Pancreas (tissue), 10 donors: Measurements from ENCODE around the gene FRZB. TPM values are rescaled to one million over a fixed set of nuclear protein-coding genes. Genes with fewer than 3 reads are reported as not detected.

ENCODE experiments used
- ATAC-seq, 4 donors: fragments of 200-7000 bp; cut with Tn5 transposase; one replicate each; pipeline versions ENCODE4 v1.8.0 to v1.9.1; 2020; ENCODE audit warnings: mild to moderate bottlenecking in 4 of 4, moderate library complexity in 4 of 4
- DNase-seq, 6 donors: peaks; one replicate each; pipeline ENCODE4 v3.0.0-alpha.2; 2020
- FAIRE-seq: peaks from 2 replicates; lab custom pipeline; 2012; peaks lifted over from hg19 to GRCh38; lab: Jason Lieb, UNC
- H3K27ac ChIP-seq, 4 donors: fragments of 200-600 bp; sonication (generic); 1 replicate in 3 of 4; 2 replicates in 1 of 4; pipeline versions ENCODE4 v1.5.0 to v1.8.0; 2020
- H3K27me3 ChIP-seq, 4 donors: fragments of 200-600 bp; one replicate each; pipeline ENCODE4 v1.8.0; 2021
- H3K36me3 ChIP-seq, 3 donors: fragments of 200-600 bp; sonication (generic) in 1 of 3; one replicate each; pipeline versions ENCODE4 v1.5.0 to v1.8.0; 2020 to 2021
- H3K4me1 ChIP-seq, 3 donors: fragments of 200-600 bp; one replicate each; pipeline ENCODE4 v1.8.0; 2021
- H3K4me3 ChIP-seq, 4 donors: fragments of 200-600 bp; sonication (generic) in 2 of 4; one replicate each; pipeline versions ENCODE4 v1.5.0 to v1.8.0; 2020 to 2021
- H3K9me3 ChIP-seq, 4 donors: fragments of 200-600 bp; one replicate each; pipeline ENCODE4 v1.8.0; 2021
- WGBS, 2 donors: extraction: QIAGEN DNeasy Blood & Tissue Kit; methylation state at CpG; one replicate each; pipeline ENCODE4 v1.1.7; 2013; 5-methylcytosine and 5-hydroxymethylcytosine counted together
- intact Hi-C, 3 donors: fragments of 100-400 bp; cut with DNase I; formaldehyde crosslinking; loops; one replicate each; pipeline versions ENCODE4 v1.11.1 to v1.14.2; 2022
- polyA plus RNA-seq, 2 donors: library from polyadenylated mRNA; stranded (reverse); fragments of 200-250 nt; gene quantifications; one replicate each; pipeline ENCODE4 v1.2.3, GENCODE V29; 2013
- total RNA-seq, 6 donors: library from RNA; stranded (reverse); fragmentation: NEBNext Ultra II Directional in 4 of 6; extraction: Animal tissue kit (Norgen Biotek cat#: 25700) in 4 of 6; gene quantifications; one replicate each; pipeline versions ENCODE4 v1.2.1 to v1.2.4, GENCODE V29; 2021 to 2023
- TF ChIP-seq, protein P1 (sequence below), 4 donors: fragments of 200-600 bp; sonication (generic) in 3 of 4; IDR thresholded peaks; one replicate each; pipeline versions ENCODE4 v1.5.0 to v1.8.0; 2021; ENCODE audit warnings: antibody characterized with exemption in 4 of 4
- donor health status: healthy with polysubstance abuse.
- donor health status: DM: no; HTN: no; CAD: no; lungs with moderate emphysema.
- donor health status: DM: no; HTN: no; CAD: no.
- donor health status: control.
- donor health status: control.
- donor health status: Bipolar disorder and iron deficiency.
- donor health status: DM: yes; HTN: yes; CAD: no.
- donor health status: DM: no; HTN: no; CAD: no.
- donor health status: DM: no; HTN: no; CAD: no.
- donor health status: DM: yes; HTN: yes; CAD: no.

Gene FRZB
- total and polyA plus RNA-seq, 8 donors = 0.35 to 3.5 (median 0.78) TPM

DNA sequence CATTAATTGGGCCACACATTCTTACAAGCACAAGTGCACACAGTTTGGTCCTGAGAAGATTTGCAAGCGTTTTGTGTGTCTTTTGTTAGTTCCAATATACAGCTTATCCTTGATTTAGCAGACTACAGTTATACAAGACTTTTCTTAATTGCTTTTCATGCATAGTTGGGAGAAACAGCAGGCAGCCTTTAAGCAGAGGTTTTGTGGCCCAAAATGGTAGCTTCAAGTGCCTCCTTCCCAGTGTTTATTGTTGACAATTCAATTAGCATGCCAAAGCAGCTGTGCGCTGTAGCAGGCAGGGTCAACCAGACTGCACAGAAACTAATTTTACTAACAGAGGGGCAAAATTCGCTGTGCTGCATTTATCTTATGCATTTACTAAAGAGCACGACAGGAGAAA is 47.5 kb downstream of the FRZB start:
- Histone ChIP-seq H3K27me3 (no peaks in the 10 kb centered on the region), H3K36me3 (no peaks in the 10 kb centered on the region), H3K4me1 (peaks cover 0 to 9% (median 7%) of the 10 kb centered on the region in 3 donors), H3K4me3 (no peak overlapping the region), H3K9me3 (no peaks in the 10 kb centered on the region), H3K27ac (no peak overlapping the region)
- FAIRE-seq (no peak), ATAC-seq (no peak), DNase-seq (no peak)
- 86% methylated on average over 4 of the region's 4 CpGs for WGBS, 2 donors
- intact Hi-C loops = no loop called here
- TF ChIP-seq, protein P1, sequence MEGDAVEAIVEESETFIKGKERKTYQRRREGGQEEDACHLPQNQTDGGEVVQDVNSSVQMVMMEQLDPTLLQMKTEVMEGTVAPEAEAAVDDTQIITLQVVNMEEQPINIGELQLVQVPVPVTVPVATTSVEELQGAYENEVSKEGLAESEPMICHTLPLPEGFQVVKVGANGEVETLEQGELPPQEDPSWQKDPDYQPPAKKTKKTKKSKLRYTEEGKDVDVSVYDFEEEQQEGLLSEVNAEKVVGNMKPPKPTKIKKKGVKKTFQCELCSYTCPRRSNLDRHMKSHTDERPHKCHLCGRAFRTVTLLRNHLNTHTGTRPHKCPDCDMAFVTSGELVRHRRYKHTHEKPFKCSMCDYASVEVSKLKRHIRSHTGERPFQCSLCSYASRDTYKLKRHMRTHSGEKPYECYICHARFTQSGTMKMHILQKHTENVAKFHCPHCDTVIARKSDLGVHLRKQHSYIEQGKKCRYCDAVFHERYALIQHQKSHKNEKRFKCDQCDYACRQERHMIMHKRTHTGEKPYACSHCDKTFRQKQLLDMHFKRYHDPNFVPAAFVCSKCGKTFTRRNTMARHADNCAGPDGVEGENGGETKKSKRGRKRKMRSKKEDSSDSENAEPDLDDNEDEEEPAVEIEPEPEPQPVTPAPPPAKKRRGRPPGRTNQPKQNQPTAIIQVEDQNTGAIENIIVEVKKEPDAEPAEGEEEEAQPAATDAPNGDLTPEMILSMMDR (IDR thresholded peaks at IDR 0.05) = no peak

DNA sequence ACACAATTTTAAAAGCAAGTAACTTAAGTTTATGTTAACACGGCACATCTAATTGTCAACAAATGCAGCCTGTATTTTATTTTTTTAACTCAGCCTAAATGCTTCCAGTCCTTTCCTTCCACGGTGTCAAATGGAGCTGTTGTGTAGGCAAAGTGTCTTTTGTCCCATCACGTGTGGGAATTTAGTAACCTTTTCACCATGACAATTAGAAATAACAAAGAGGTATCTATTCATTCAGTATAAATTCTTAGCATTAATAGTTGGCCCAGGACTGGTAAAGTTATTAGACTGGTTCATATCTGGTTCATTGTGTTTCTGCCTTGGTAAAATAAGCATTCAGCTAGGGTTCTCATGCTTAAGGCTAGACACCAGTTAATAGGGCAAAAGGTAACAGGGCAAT is 47.9 kb downstream of the FRZB start:
- H3K4me3 ChIP-seq = no peak overlapping the region
- intact Hi-C loops = no loop called here
- H3K36me3 ChIP-seq = no peaks in the 10 kb centered on the region
- WGBS, 2 donors = 79 to 82% methylated on average over 3 of the region's 3 CpGs
- H3K4me1 ChIP-seq = peaks cover 0 to 9% (median 6%) of the 10 kb centered on the region in 3 donors
- TF ChIP-seq, protein P1 (IDR thresholded peaks at IDR 0.05) = no peak
- ATAC-seq (no peak), FAIRE-seq (no peak), DNase-seq (no peak)
- H3K27ac ChIP-seq = no peak overlapping the region
- H3K9me3 ChIP-seq = no peaks in the 10 kb centered on the region
- H3K27me3 ChIP-seq = no peaks in the 10 kb centered on the region

DNA sequence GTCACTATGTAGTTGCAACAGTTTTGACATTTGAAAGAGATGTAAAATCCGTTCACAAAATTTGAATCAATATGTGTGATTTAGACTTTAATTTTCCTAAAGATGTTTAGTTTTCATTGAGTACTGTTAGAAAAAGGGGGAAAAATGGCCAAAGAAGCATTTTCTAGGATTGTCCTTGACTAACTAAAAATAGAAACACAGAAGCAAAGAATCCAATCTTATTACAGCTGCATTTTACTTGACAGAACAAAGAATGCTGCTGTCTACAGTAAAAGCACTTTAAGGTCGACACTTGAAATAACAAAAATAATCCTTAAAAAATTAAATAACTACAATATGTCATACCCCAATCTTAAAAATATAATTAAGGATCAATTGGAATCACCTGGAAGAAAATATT is 48.9 kb downstream of the FRZB start:
- intact Hi-C loops = no loop called here
- no peak overlapping the region for H3K27ac ChIP-seq
- no peaks in the 10 kb centered on the region for H3K9me3 ChIP-seq
- no peaks in the 10 kb centered on the region for H3K27me3 ChIP-seq
- ATAC-seq = no peak
- no peak overlapping the region for H3K4me3 ChIP-seq
- H3K4me1 ChIP-seq = peaks cover 0 to 9% (median 6%) of the 10 kb centered on the region in 3 donors
- DNase-seq = no peak
- no peaks in the 10 kb centered on the region for H3K36me3 ChIP-seq
- no peak for FAIRE-seq
- TF ChIP-seq, protein P1 (IDR thresholded peaks at IDR 0.05) = no peak
- whole genome bisulfite sequencing, 2 donors = 15 to 17% methylated on average over 2 of the region's 2 CpGs

DNA sequence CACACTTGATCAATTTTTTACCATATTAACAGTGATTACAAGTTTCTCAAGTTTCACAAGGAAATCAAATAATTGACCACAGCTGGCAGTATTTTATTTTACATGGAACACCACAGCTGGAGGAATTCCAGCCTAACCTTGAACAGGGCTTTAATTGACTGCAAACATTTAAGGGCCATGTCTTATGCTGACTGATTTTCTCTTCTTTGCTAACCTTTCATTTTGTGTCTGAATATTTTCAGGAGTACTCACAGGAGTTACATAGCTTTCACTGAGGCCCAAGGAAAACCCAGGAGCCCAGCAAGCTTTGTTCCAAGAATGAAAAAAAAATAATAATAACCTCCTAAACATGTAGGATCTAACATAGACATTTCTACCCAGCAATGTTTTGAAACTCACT is 49.6 kb downstream of the FRZB start:
- Histone ChIP-seq H3K36me3 (no peaks in the 10 kb centered on the region), H3K4me3 (no peak overlapping the region), H3K27me3 (no peaks in the 10 kb centered on the region), H3K4me1 (peaks cover 0 to 9% (median 6%) of the 10 kb centered on the region in 3 donors), H3K9me3 (no peaks in the 10 kb centered on the region), H3K27ac (no peak overlapping the region)
- FAIRE-seq (peak; percentile 9), ATAC-seq (peak in 2 of 4 donors; percentile 23 to 34), DNase-seq (no peak)
- intact Hi-C loops = no loop called here
- TF ChIP-seq, protein P1 (IDR thresholded peaks at IDR 0.05) = no peak

DNA sequence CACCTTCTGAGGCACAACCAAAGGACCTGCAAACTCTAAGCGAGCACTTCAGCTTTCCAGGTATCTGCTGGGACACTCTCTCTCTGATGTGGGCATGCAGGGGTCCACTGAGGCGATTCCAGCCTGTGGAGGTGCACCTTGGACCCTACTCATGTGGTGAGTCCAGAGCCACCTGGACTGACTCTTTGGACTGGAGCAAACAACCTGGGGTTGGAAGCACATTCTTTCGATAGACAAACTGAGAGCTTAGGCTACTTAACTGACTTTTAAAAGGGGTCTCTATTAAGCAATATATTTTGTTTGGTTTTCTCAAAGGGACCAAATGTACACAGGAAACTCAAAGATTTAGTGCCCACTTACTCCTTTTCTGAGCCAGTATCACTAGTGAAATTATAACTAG is 51.6 kb downstream of the FRZB start:
- TF ChIP-seq, protein P1 (IDR thresholded peaks at IDR 0.05) = no peak
- WGBS, 2 donors = 84 to 91% methylated on average over 3 of the region's 3 CpGs
- intact Hi-C loops = no loop called here
- Histone ChIP-seq H3K27me3 (no peaks in the 10 kb centered on the region), H3K4me1 (peaks cover 0 to 9% (median 6%) of the 10 kb centered on the region in 3 donors), H3K9me3 (no peaks in the 10 kb centered on the region), H3K4me3 (no peak overlapping the region), H3K36me3 (no peaks in the 10 kb centered on the region), H3K27ac (no peak overlapping the region)
- DNase-seq = no peak
- ATAC-seq = no peak
- no peak for FAIRE-seq
